CD4-positive, alpha-beta T cell (primary cell): ENCODE measurements around the gene DCDC1. TPM values are rescaled to one million over a fixed set of nuclear protein-coding genes. Genes with fewer than 3 reads are reported as not detected.
A peak's percentile ranks its signal among the peaks of the same experiment; 100 is the strongest.

Experiments used
- ATAC-seq: fragments of 200-7000 bp; cut with Tn5 transposase; one replicate; pipeline ENCODE4 v1.10.0; 2022; ENCODE audit warnings: mild to moderate bottlenecking; ENCODE audit not compliant: poor library complexity
- CTCF ChIA-PET: fragments of 350-600 bp; sonication (Branson Sonifier 250); formaldehyde crosslinking; loops from one replicate; lab custom pipeline; 2021; ENCODE audit warnings: antibody characterized with exemption, inconsistent platforms; lab: Charles Lee
- POLR2A ChIA-PET: fragments of 350-600 bp; sonication (Branson Sonifier 250); formaldehyde crosslinking; loops from one replicate; lab custom pipeline; 2021; ENCODE audit warnings: antibody characterized with exemption, inconsistent platforms; lab: Charles Lee
- DNase-seq, 14 experiments: peaks; one replicate each; pipeline ENCODE4 v3.0.0-alpha.2; 2013 to 2020; ENCODE audit warnings: mixed read lengths in 2 of 14
- H3K27ac ChIP-seq, 2 donors: one replicate each; pipeline versions ENCODE4 v1.5.1 to v1.7.0; 2013; ENCODE audit warnings: low read length in 2 of 2, low read depth in 1 of 2, mild to moderate bottlenecking in 1 of 2
- H3K27me3 ChIP-seq, 2 experiments: 1 replicate in 1 of 2; 2 replicates in 1 of 2; pipeline versions ENCODE4 v1.6.1 to v1.7.0; 2013; ENCODE audit warnings: low read length in 2 of 2, control low read depth in 1 of 2, mild to moderate bottlenecking in 1 of 2, moderate library complexity in 1 of 2; ENCODE audit not compliant: insufficient read depth in 2 of 2, control insufficient read depth in 1 of 2
- H3K36me3 ChIP-seq: one replicate; pipeline ENCODE4 v1.6.1; 2013; ENCODE audit warnings: low read length, control low read depth; ENCODE audit not compliant: insufficient read depth
- H3K4me1 ChIP-seq: one replicate; pipeline ENCODE4 v1.6.1; 2013; ENCODE audit warnings: low read length, control low read depth; ENCODE audit not compliant: insufficient read depth
- H3K4me3 ChIP-seq: one replicate; pipeline ENCODE4 v1.5.1; 2013; ENCODE audit warnings: mild to moderate bottlenecking, low read length, moderate library complexity
- H3K9me3 ChIP-seq, 2 experiments: 1 replicate in 1 of 2; 2 replicates in 1 of 2; pipeline versions ENCODE4 v1.6.1 to v1.7.0; 2013; ENCODE audit warnings: low read length in 2 of 2, mild to moderate bottlenecking in 2 of 2, control low read depth in 1 of 2, moderate library complexity in 1 of 2; ENCODE audit not compliant: control insufficient read depth in 1 of 2, insufficient read depth in 1 of 2
- H3K27ac Mint-ChIP-seq: one replicate; pipeline ENCODE4 v1.8.0; 2020; ENCODE audit warnings: mixed read lengths
- H3K27me3 Mint-ChIP-seq: one replicate; pipeline ENCODE4 v1.8.0; 2021; ENCODE audit warnings: mixed read lengths
- H3K36me3 Mint-ChIP-seq: one replicate; pipeline ENCODE4 v1.8.0; 2021; ENCODE audit warnings: low read depth, mixed read lengths
- H3K4me1 Mint-ChIP-seq: one replicate; pipeline ENCODE4 v1.8.0; 2021; ENCODE audit warnings: low read depth, mixed read lengths
- H3K4me3 Mint-ChIP-seq: one replicate; pipeline ENCODE4 v1.8.0; 2020; ENCODE audit warnings: mild to moderate bottlenecking, mixed read lengths
- H3K9me3 Mint-ChIP-seq: one replicate; pipeline ENCODE4 v1.8.0; 2020; ENCODE audit warnings: mixed read lengths
- intact Hi-C, 2 experiments: fragments of 100-400 bp; cut with DNase I in 1 of 2; cut with micrococcal nuclease in 1 of 2; formaldehyde crosslinking; loops; one replicate each; pipeline versions ENCODE4 v1.15.1 to v1.9.0; 2023 to 2025; cut with DNase I, micrococcal nuclease
- total RNA-seq, 174 experiments: library from RNA in 2 of 174; stranded (reverse) in 2 of 174; gene quantifications; one replicate each; pipeline ENCODE4 v1.2.3 and lab custom pipeline; 2021 to 2026
- TF ChIP-seq, protein P1 (sequence below): fragments of 200-600 bp; IDR thresholded peaks from one replicate; pipeline ENCODE4 v1.8.0; 2022; ENCODE audit warnings: antibody characterized with exemption, mild to moderate bottlenecking

The DCDC1 gene
- total RNA-seq, 2 experiments from 2014 or later: 0.11 TPM; not detected in 1

DNA sequence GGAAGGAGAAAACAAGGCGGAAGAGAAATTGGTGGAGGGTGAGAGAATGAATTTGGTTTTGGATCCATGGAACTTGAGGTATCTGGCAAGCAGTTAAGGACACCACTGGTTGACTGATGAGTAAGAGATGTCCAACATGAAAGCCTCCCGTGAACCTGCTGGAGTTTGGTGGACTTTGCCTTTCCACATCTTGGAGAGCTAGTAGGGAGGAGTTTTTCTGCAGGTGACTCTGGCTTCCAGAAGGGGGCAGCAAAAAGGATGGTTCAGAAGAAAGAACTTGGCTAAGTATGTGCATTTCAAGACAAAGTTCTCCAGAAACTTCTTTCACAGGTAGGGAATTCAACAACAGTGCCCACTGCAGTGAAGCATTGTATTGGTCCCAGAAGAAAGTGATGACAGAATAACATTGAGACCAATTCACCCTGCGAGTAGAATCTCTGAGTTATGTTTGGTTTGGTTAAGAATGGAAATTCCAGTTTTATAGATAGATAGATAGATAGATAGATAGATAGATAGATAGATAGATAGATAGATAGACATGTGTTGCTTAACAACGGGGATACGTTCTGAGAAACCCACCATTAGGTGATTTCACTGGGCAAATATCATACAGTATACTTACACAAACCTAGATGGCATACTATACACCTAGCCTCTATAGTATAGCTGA is 28.5 kb downstream of the DCDC1 start:
- CTCF ChIA-PET: interaction anchor here (0.7 to 1.4 kb wide), 3 partner anchors 9 to 23 kb away, joined by 3 read pairs; no protein-coding TSS in a partner anchor
- H3K27ac ChIP-seq: no peak overlapping the region
- no peak overlapping the region for H3K27ac Mint-ChIP-seq
- H3K9me3 Mint-ChIP-seq: no peaks in the 10 kb centered on the region
- ATAC-seq: no peak
- POLR2A ChIA-PET: interaction anchor here (1.3 kb wide), 1 partner anchor 28 kb away, joined by 4 read pairs; the partner anchor contains the start of genes DCDC1 and DNAJC24
- H3K4me3 Mint-ChIP-seq: no peak overlapping the region
- TF ChIP-seq, protein P1, sequence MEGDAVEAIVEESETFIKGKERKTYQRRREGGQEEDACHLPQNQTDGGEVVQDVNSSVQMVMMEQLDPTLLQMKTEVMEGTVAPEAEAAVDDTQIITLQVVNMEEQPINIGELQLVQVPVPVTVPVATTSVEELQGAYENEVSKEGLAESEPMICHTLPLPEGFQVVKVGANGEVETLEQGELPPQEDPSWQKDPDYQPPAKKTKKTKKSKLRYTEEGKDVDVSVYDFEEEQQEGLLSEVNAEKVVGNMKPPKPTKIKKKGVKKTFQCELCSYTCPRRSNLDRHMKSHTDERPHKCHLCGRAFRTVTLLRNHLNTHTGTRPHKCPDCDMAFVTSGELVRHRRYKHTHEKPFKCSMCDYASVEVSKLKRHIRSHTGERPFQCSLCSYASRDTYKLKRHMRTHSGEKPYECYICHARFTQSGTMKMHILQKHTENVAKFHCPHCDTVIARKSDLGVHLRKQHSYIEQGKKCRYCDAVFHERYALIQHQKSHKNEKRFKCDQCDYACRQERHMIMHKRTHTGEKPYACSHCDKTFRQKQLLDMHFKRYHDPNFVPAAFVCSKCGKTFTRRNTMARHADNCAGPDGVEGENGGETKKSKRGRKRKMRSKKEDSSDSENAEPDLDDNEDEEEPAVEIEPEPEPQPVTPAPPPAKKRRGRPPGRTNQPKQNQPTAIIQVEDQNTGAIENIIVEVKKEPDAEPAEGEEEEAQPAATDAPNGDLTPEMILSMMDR: peak; percentile 31
- H3K36me3 ChIP-seq: no peaks in the 10 kb centered on the region
- DNase-seq: peak in 4 of 14 experiments; percentile 18 to 50 (median 40)
- H3K4me3 ChIP-seq: no peak overlapping the region
- peaks cover 47% of the 10 kb centered on the region for H3K27me3 Mint-ChIP-seq
- H3K36me3 Mint-ChIP-seq: no peaks in the 10 kb centered on the region
- no peaks in the 10 kb centered on the region for H3K4me1 Mint-ChIP-seq
- H3K9me3 ChIP-seq: no peaks in the 10 kb centered on the region
- H3K27me3 ChIP-seq: peaks cover 0 to 2% of the 10 kb centered on the region in 2 experiments
- no peaks in the 10 kb centered on the region for H3K4me1 ChIP-seq
- intact Hi-C loops: loop anchor here in 1 of 2 experiments (5.0 kb wide), 1 partner anchor 56 kb away; no protein-coding TSS in a partner anchor

DNA sequence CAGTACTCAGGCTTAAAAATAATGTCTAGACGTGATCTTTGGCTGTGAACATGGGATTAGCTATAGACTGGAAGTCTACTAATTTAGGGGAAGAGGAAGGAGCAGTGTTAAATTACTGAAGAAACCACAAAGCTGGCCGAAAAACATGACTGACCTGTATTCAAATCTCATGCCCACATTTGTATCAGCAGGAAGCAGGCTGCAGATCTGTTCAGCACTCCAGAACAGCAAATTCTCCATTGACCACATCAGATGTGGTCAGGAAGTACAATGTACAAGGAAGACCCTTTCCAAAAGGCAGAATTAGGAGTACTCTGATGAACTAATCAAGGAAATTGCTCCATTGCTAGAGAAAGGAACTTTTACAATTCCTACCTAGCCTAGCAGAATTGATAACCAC is 31.7 kb downstream of the DCDC1 start:
- Histone ChIP-seq H3K27me3 (peaks cover 0 to 2% of the 10 kb centered on the region in 2 experiments), H3K9me3 (peaks cover 0 to 7% of the 10 kb centered on the region in 2 experiments), H3K36me3 (no peaks in the 10 kb centered on the region), H3K4me1 (no peaks in the 10 kb centered on the region), H3K27ac (no peak overlapping the region), H3K4me3 (no peak overlapping the region)
- ChIA-PET CTCF (no interaction called here), POLR2A (no interaction called here)
- DNase-seq (no peak), ATAC-seq (no peak)
- Mint-ChIP-seq H3K9me3 (no peaks in the 10 kb centered on the region), H3K27me3 (peaks cover 47% of the 10 kb centered on the region), H3K4me3 (no peak overlapping the region), H3K36me3 (no peaks in the 10 kb centered on the region), H3K27ac (no peak overlapping the region), H3K4me1 (no peaks in the 10 kb centered on the region)
- intact Hi-C loops: no loop called here
- TF ChIP-seq, protein P1: no peak

DNA sequence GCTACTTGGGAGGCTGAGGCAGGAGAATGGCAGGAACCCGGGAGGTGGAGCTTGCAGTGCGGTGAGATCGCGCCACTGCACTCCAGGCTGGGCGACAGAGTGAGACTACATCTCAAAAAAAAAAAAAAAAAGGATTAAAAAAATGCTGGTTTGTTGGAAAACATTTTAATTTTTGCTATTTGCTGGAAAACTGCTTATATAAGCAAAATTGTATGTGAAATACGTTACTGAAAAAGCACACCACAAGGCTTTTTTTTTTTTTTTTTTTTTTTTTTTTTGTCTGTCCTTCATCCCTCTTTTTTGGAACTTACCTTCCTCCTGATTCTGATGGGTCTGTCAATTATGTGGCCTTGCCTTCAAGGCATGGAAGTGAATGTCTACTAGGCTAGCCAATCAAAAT is 40.8 kb downstream of the DCDC1 start:
- no peaks in the 10 kb centered on the region for H3K36me3 Mint-ChIP-seq
- H3K27ac ChIP-seq: no peak overlapping the region
- ChIA-PET POLR2A (no interaction called here), CTCF (interaction anchor here (1.5 kb wide), 1 partner anchor 12 kb away, joined by 3 read pairs; no protein-coding TSS in a partner anchor)
- no peak overlapping the region for H3K4me3 Mint-ChIP-seq
- DNase-seq: no peak
- intact Hi-C loops: no loop called here
- TF ChIP-seq, protein P1: no peak
- H3K27ac Mint-ChIP-seq: no peak overlapping the region
- no peaks in the 10 kb centered on the region for H3K4me1 ChIP-seq
- H3K9me3 Mint-ChIP-seq: no peaks in the 10 kb centered on the region
- H3K27me3 ChIP-seq: no peaks in the 10 kb centered on the region
- no peak for ATAC-seq
- H3K4me1 Mint-ChIP-seq: no peaks in the 10 kb centered on the region
- H3K27me3 Mint-ChIP-seq: peaks cover 9% of the 10 kb centered on the region
- H3K4me3 ChIP-seq: no peak overlapping the region
- no peaks in the 10 kb centered on the region for H3K36me3 ChIP-seq
- no peaks in the 10 kb centered on the region for H3K9me3 ChIP-seq
